HG03571 (cell line): ENCODE data around the gene ARHGEF39.

ENCODE experiments used
- ATAC-seq: cut with Tn5 transposase; IDR thresholded peaks from one replicate; pipeline ENCODE4 v1.9.1; 2021; ENCODE audit not compliant: unreplicated experiment

ARHGEF39 gene

DNA sequence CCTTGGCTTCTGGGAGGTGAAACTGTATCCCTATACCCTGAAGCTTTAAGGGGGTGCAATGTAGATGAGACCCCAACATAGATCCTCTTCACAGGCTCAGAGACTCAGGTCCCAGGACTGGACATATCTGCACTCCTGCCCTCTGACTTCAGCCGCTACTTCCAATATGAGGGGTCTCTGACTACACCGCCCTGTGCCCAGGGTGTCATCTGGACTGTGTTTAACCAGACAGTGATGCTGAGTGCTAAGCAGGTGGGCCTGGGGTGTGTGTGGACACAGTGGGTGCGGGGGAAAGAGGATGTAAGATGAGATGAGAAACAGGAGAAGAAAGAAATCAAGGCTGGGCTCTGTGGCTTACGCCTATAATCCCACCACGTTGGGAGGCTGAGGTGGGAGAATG is 14.1 kb upstream of the ARHGEF39 start:
- ATAC-seq: no peak

DNA sequence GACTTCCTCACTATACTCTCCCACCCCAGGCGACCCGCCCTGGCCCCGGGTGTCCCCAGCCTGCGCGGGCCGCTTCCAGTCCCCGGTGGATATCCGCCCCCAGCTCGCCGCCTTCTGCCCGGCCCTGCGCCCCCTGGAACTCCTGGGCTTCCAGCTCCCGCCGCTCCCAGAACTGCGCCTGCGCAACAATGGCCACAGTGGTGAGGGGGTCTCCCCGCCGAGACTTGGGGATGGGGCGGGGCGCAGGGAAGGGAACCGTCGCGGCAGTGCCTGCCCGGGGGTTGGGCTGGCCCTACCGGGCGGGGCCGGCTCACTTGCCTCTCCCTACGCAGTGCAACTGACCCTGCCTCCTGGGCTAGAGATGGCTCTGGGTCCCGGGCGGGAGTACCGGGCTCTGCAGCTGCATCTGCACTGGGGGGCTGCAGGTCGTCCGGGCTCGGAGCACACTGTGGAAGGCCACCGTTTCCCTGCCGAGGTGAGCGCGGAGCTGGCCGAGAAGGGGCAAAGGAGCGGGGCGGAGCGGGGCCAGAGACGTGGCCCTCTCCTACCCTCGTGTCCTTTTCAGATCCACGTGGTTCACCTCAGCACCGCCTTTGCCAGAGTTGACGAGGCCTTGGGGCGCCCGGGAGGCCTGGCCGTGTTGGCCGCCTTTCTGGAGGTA is 10.9 kb upstream of the ARHGEF39 start:
- ATAC-seq: no peak

DNA sequence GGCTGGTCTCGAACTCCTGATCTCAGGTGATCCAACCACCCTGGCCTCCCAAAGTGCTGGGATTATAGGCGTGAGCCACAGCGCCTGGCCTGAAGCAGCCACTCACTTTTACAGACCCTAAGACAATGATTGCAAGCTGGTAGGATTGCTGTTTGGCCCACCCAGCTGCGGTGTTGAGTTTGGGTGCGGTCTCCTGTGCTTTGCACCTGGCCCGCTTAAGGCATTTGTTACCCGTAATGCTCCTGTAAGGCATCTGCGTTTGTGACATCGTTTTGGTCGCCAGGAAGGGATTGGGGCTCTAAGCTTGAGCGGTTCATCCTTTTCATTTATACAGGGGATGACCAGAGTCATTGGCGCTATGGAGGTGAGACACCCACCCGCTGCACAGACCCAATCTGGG is 10.2 kb upstream of the ARHGEF39 start:
- no peak for ATAC-seq

- ATAC-seq: no peak
Measured at GRCh38 chr9:35674025-35674361, 9.0 kb upstream of the ARHGEF39 start.

GRCh38 chr9:35673132-35674024 is 8.4 kb upstream of the ARHGEF39 start, which contains the start of gene CA9:
Gene CA9 (plus strand): TSS chr9:35673928. CDS start chr9:35673960, 32 bp downstream.
- ATAC-seq: no peak

- no peak for ATAC-seq
Measured at GRCh38 chr9:35669331-35670145, 4.5 kb upstream of the ARHGEF39 start.

GRCh38 chr9:35667939-35668338 is 2.9 kb upstream of the ARHGEF39 start:
- ATAC-seq: no peak

DNA sequence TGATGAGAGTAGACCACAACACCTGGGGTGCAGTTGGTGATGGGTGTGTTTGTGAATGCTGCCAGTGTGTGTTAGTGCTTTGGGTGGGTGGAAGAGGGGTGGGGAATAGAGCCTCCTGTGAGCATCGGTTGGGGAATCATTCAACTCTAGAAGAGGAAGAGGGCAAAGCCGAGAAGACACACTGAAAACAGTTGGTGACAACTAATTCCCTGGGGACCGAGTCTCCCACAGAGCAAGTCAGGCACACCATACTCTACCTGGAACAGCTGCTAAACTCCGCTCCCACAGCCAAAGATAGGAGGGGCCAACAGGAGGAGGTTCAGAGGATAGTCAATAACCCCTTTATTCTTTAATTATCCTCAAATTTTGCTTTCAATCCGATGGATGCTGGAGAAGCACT is 1.6 kb upstream of the ARHGEF39 start:
- ATAC-seq: no peak

GRCh38 chr9:35666045-35666444 is 1.1 kb upstream of the ARHGEF39 start:
- ATAC-seq: no peak

DNA sequence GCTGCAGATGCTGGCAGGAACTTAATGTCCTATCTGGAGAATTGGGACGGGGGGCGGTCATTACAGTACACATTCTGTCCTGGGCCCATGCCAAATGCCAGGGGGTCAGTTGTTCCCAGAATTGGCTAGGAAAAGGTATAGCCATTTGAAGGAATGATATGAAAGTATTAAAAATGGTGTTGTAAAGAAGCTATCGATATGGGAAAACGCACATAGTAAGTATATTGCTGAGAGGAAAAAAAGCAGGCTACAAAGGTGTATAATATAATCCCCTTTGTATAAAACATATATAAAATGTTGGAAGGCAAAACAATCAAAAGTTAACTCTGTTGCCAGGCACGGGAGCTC is 450 bp upstream of the ARHGEF39 start:
- ATAC-seq: no peak

GRCh38 chr9:35662437-35662836 is 2.6 kb downstream of the ARHGEF39 start:
- no peak for ATAC-seq

- ATAC-seq: no peak
Measured at GRCh38 chr9:35661756-35662350, 3.1 kb downstream of the ARHGEF39 start.

- no peak for ATAC-seq
Measured at GRCh38 chr9:35660966-35661415, 4.0 kb downstream of the ARHGEF39 start.

GRCh38 chr9:35659340-35659739 is 5.7 kb downstream of the ARHGEF39 start:
- no peak for ATAC-seq

GRCh38 chr9:35658968-35659220 is 6.1 kb downstream of the ARHGEF39 start:
- ATAC-seq: no peak

GRCh38 chr9:35658137-35658967 is 6.6 kb downstream of the ARHGEF39 start, which contains the start of gene CCDC107:
Gene CCDC107 (plus strand): TSS chr9:35658292. CDS start chr9:35658380, 88 bp downstream.
- peak; percentile 52 for ATAC-seq

DNA sequence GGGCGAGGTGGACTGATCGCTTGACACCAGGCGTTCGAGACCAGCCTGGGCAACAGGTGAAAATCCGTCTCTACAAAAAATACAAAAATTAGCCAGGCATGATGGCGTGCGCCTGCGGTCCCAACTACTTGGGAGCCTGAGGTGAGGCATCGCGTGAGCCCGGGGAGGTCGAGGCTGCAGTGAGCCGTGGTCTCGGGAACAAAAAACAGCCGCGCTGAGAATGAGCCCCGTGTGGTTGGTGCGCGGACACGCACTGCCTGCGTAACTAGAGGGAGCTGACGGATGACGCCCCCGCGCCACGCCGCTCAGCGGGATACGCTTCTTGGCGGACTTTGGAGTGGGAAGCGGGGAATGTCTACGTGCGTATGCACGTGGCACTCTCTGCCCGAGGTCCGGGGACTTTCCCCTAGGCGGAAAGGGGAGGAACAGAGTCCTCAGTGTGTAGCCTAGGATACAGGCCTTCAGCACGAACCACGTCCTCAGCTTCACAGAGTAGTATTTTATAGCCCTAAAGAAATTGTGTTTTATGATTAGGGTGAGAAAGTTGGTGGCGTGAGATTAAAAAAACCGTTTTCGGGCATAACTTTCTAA is 7.4 kb downstream of the ARHGEF39 start, which contains the start of gene RMRP:
Gene RMRP, minus strand, starts transcription at position 474 of the 591 bp plus-strand sequence.
- ATAC-seq: peak; percentile 85

DNA sequence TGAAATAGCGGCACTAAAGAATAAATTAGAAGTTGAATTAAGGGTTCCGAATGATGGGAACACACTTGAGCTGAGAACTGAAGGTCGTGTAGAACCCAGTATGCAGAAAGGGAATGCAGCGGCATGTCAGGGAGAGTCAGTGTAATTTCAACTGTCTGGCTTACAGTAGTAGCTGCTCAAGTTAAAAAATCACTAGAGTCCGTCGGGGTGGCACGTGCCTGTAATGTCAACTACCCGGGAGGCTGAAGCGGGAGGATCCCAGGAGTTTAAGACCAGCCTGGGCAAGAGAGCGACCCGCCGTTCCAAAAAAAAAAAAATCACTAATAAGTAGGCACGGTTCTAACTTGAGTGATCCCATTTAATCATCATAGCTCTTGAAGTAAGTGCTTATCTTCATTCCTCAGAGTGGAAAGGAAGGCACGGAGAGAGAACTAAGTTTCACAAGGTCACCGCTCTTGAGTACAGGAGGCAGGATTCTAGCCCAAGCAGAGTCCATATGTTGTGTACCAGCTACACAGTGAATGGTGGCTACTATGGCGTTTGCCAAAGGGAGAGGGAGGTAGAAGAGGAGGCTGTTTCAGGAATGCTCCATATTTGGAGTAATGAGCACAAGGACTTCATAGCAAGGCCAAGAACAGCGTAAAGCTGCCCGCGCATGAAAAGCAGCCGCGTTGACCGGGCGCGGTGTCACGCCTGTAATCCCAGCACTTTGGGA is 8.0 kb downstream of the ARHGEF39 start:
- no peak for ATAC-seq

- ATAC-seq: no peak
Measured at GRCh38 chr9:35656348-35656747, 8.6 kb downstream of the ARHGEF39 start.
